ENCODE data around the gene ENPP6.

- TF ChIP-seq CTCF (IDR thresholded peaks at IDR 0.05) (no peak), POLR2A (IDR thresholded peaks at IDR 0.05) (no peak), POLR2AphosphoS5 (IDR thresholded peaks at IDR 0.05) (no peak)
Measured at GRCh38 chr4:184099000-184099399, 118.7 kb downstream of the ENPP6 start.
